Heart right ventricle (tissue), 16 donors: Measurements from ENCODE around the gene ESYT2. TPM values are rescaled to one million over a fixed set of nuclear protein-coding genes. Genes with fewer than 3 reads are reported as not detected.

Experiments
- ATAC-seq, 8 donors: fragments of 200-7000 bp; cut with Tn5 transposase; one replicate each; pipeline ENCODE4 v1.9.1; 2020; ENCODE audit warnings: mild to moderate bottlenecking in 8 of 8, moderate library complexity in 8 of 8, moderate number of reproducible peaks in 1 of 8
- DNase-seq, 2 donors: peaks; one replicate each; pipeline ENCODE4 v3.0.0-alpha.2; 2020
- H3K27ac ChIP-seq, 10 donors: fragments of 200-600 bp; sonication (generic) in 2 of 10; one replicate each; pipeline versions ENCODE4 v1.5.0 to v1.8.0; 2020 to 2022; ENCODE audit warnings: mild to moderate bottlenecking in 3 of 10
- H3K27me3 ChIP-seq, 7 donors: fragments of 200-600 bp; one replicate each; pipeline ENCODE4 v1.8.0; 2021 to 2022; ENCODE audit warnings: mild to moderate bottlenecking in 2 of 7
- H3K36me3 ChIP-seq, 9 donors: fragments of 200-600 bp; sonication (generic) in 1 of 9; one replicate each; pipeline versions ENCODE4 v1.5.0 to v1.8.0; 2020 to 2022; ENCODE audit warnings: mild to moderate bottlenecking in 2 of 9
- H3K4me1 ChIP-seq, 9 donors: fragments of 200-600 bp; sonication (generic) in 1 of 9; one replicate each; pipeline versions ENCODE4 v1.5.0 to v1.8.0; 2020 to 2022; ENCODE audit warnings: mild to moderate bottlenecking in 4 of 9
- H3K4me3 ChIP-seq, 10 donors: fragments of 200-600 bp; sonication (generic) in 2 of 10; one replicate each; pipeline versions ENCODE4 v1.5.0 to v1.8.0; 2020 to 2022; ENCODE audit warnings: mild to moderate bottlenecking in 7 of 10, moderate library complexity in 2 of 10
- H3K9me3 ChIP-seq, 11 donors: fragments of 200-600 bp in 10 of 11; sonication (generic) in 2 of 11; one replicate each; pipeline versions ENCODE4 v1.5.0 to v1.8.0; 2013 to 2022; ENCODE audit warnings: mild to moderate bottlenecking in 2 of 11, control low read depth in 1 of 11, moderate library complexity in 1 of 11
- WGBS, 2 donors: extraction: QIAGEN DNeasy Blood & Tissue Kit; methylation state at CpG; one replicate each; pipeline ENCODE4 v1.1.7; 2013; ENCODE audit warnings: inconsistent platforms in 1 of 2; 5-methylcytosine and 5-hydroxymethylcytosine counted together
- intact Hi-C, 10 donors: fragments of 100-400 bp; cut with DNase I; formaldehyde crosslinking; loops; one replicate each; pipeline versions ENCODE4 v1.11.1 to v1.14.2; 2022
- polyA plus RNA-seq, 2 donors: library from polyadenylated mRNA; stranded (reverse); fragments of 200-250 nt; gene quantifications; one replicate each; pipeline ENCODE4 v1.2.3, GENCODE V29; 2013
- total RNA-seq, 10 donors: library from RNA; stranded (reverse); fragmentation: NEBNext Ultra II Directional in 3 of 10; extraction: Animal tissue kit (Norgen Biotek cat#: 25700) in 3 of 10; gene quantifications; one replicate each; pipeline versions ENCODE4 v1.2.1 to v1.2.4, GENCODE V29; 2021 to 2023
- TF ChIP-seq, protein P1 (sequence below), 9 donors: fragments of 200-600 bp; sonication (generic) in 2 of 9; IDR thresholded peaks; one replicate each; pipeline versions ENCODE4 v1.5.0 to v1.8.0; 2021 to 2022; ENCODE audit warnings: antibody characterized with exemption in 9 of 9, mild to moderate bottlenecking in 5 of 9, moderate library complexity in 1 of 9
- donor health status: Arrhythmogenic right ventricular cardiomyopathy.
- donor health status: ischemic (EF 13 %, LVEDD 7.1; RV severe dilation, severe dysfunction).
- donor health status: healthy with polysubstance abuse.
- donor health status: DM: no; HTN: yes; CAD: no.
- donor health status: DM: no; HTN: no; CAD: no.
- donor health status: ischemic (EF 25% LVEDD 6.9; RV normal size, moderate dysfunction).
- donor health status: ischemic (EF 25% LVEDD 5.7; RV mildly dilated, moderate dysfunction).
- donor health status: healthy.
- donor health status: DM: yes; HTN: yes; CAD: no.
- donor health status: Ischemic cardiomyopathy.
- donor health status: ischemic (EF 35%, LVEDD 5.7; RV mildly dilated, moderate dysfunction).
- donor health status: nonischemic (EF 11% LVEDD 7.7; RV severe dilation, severe dysfunction).
- donor health status: DM: yes; HTN: yes; CAD: no.
- donor health status: PGD.
- donor health status: ischemic (EF 29% LVEDD 5.4; RV normal size, mild dysfunction).
- donor health status: nonischemic (EF 23%, LVEDD 6.1; RV moderate dilation, normal function).

Gene ESYT2
- total and polyA plus RNA-seq, 12 donors = 18.9 to 79.2 (median 48.7) TPM

DNA sequence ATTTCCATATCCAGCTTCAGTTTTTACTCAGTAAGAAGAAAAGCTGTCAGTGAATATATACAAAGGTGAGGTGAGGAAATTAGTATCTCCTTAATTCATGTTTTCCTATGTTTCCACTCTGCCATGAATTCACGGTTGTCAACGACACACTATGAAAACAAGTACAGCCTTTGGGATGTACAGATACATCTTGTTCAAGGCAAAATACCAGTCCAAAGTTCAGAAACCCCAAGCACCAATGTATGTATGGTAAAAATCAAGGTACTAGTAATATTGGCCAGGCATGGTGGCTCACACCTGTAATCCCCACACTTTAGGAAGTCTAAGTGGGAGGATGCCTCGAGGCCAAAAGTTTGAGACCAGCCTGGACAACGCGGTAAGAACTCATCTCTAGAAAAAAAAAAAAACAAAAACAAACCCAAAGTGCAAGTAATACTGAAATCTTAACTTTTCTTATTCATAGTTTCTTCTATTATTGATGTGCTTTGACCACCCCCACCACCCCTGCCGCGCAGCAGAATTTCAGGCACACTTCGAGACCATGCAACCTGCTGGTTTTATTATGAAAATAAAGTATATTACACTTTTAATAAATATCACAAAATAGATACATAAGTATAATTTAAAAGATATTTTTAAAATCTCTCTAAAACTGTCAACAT lies 3.5 kb downstream of the ESYT2 start:
- no peaks in the 10 kb centered on the region for H3K27me3 ChIP-seq
- peak overlapping the region in 3 of 10 donors; percentile 19 to 35 (median 26) for H3K27ac ChIP-seq
- WGBS, 2 donors = 92 to 95% methylated on average over 8 of the region's 8 CpGs
- no peak for DNase-seq
- H3K36me3 ChIP-seq = peaks cover 0 to 15% (median 0%) of the 10 kb centered on the region in 9 donors
- H3K4me1 ChIP-seq = peaks cover under 1 to 75% (median 54%) of the 10 kb centered on the region in 9 donors
- H3K4me3 ChIP-seq = no peak overlapping the region
- intact Hi-C loops = loop anchor here in 5 of 10 donors (5.0 kb wide), 4 partner anchors 37 to 118 kb away; no protein-coding TSS in a partner anchor
- H3K9me3 ChIP-seq = no peaks in the 10 kb centered on the region
- no peak for ATAC-seq
- TF ChIP-seq, protein P1, sequence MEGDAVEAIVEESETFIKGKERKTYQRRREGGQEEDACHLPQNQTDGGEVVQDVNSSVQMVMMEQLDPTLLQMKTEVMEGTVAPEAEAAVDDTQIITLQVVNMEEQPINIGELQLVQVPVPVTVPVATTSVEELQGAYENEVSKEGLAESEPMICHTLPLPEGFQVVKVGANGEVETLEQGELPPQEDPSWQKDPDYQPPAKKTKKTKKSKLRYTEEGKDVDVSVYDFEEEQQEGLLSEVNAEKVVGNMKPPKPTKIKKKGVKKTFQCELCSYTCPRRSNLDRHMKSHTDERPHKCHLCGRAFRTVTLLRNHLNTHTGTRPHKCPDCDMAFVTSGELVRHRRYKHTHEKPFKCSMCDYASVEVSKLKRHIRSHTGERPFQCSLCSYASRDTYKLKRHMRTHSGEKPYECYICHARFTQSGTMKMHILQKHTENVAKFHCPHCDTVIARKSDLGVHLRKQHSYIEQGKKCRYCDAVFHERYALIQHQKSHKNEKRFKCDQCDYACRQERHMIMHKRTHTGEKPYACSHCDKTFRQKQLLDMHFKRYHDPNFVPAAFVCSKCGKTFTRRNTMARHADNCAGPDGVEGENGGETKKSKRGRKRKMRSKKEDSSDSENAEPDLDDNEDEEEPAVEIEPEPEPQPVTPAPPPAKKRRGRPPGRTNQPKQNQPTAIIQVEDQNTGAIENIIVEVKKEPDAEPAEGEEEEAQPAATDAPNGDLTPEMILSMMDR (IDR thresholded peaks at IDR 0.05) = no peak

DNA sequence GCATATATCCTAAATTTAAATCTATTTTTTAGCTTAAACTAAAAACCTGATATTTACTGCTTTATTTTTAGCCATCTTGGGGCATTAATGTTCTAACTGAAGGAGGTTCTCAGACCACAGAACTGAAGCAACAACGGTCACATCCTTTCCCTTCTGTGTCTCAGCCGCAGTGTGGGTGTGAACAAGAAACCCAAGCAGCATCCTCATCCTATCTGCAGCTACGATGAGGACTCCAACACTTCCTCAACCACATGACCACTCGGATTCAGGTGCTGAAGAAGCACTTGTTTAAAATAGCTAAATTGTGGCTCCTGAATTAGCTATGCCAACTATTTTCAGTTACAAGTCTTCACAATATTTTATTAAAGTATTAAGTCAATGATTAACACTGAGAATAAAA lies 5.3 kb downstream of the ESYT2 start:
- TF ChIP-seq, protein P1 (IDR thresholded peaks at IDR 0.05) = no peak
- intact Hi-C loops = no loop called here
- peaks cover 10 to 86% (median 64%) of the 10 kb centered on the region in 9 donors for H3K4me1 ChIP-seq

DNA sequence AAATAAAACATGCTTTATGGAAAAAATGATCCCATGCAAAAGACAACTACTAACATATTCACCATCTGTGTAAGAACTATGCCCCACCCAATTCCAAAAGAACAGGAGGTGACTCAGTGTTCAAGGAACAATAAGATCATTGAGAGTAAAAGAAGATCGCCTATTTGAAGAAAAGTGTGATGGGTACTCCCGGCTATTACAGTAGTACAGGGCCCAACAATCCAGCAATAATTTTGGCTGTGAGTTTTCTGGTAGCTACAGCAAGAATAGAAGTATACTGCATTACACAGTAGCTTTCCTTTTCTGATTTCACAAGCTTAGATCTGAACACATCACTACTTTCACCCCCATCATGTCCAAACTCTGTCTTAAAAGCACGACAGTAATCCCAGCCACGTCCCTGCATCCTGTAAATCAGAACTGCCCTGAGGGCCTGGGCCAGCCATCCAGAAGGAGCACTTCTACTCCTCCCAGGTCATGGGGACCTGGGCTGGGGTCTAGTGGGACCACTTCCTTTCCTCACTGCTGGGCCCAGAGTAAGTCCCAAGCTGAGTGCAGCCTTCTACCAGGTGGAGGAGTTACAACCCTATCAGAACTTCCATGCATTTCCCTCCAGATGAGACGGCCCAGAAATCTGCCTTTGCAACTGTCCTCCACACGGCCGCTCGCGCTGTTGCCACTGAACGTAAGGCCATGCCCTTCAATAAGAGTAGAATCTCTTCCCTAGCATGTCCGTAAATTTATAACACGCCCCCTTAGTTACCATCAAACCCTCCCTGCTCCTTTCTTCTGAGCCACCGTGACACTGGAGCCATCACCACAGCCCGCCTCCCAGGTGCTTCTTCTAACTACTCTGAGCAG lies 7.9 kb downstream of the ESYT2 start:
- intact Hi-C loops = no loop called here
- DNase-seq (no peak), ATAC-seq (peak in 7 of 8 donors; percentile 11 to 65 (median 46))
- TF ChIP-seq, protein P1 (IDR thresholded peaks at IDR 0.05) = no peak
- 48 to 60% methylated on average over 14 of the region's 14 CpGs for WGBS, 2 donors
- Histone ChIP-seq H3K27ac (peak overlapping the region; percentile 66 to 94 (median 92)), H3K27me3 (no peaks in the 10 kb centered on the region), H3K36me3 (peaks cover 0 to 8% (median 0%) of the 10 kb centered on the region in 9 donors), H3K4me1 (peaks cover 22 to 98% (median 77%) of the 10 kb centered on the region in 9 donors), H3K4me3 (peak overlapping the region in 4 of 10 donors; percentile 1 to 16 (median 10)), H3K9me3 (no peaks in the 10 kb centered on the region)

More for the DNA sequence above, 5.3 kb downstream of the ESYT2 start:
- Histone ChIP-seq H3K27ac (peak overlapping the region in 4 of 10 donors; percentile 8 to 73 (median 30)), H3K27me3 (no peaks in the 10 kb centered on the region), H3K9me3 (no peaks in the 10 kb centered on the region), H3K36me3 (peaks cover 0 to 15% (median 0%) of the 10 kb centered on the region in 9 donors), H3K4me3 (no peak overlapping the region)
- WGBS, 2 donors = 14 to 28% methylated on average over 4 of the region's 4 CpGs
- ATAC-seq = no peak
- no peak for DNase-seq

DNA sequence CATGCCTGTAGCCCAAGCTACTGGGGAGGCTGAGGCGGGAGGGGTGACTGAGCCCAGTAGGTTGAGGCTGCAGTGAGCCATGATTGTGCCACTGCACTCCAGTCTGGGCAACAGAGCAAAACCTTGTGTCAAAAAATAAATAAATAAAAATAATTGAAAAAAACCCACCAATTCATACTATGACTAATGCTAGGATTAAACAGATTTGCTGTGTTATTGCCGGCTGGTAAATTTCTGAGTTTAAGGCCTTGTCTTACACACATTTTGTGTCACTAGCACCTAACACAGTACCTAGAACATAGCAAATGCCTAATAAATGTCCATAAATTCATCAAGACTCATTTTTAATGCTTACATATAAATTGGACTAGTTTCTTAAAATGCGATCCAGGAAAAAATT lies 8.7 kb downstream of the ESYT2 start:
- peaks cover 0 to under 1% (median 0%) of the 10 kb centered on the region in 9 donors for H3K36me3 ChIP-seq
- H3K4me1 ChIP-seq = peaks cover 24 to 98% (median 84%) of the 10 kb centered on the region in 9 donors
- 83% methylated on average over 3 of the region's 3 CpGs for WGBS, 2 donors
- no peaks in the 10 kb centered on the region for H3K27me3 ChIP-seq
- intact Hi-C loops = no loop called here
- H3K9me3 ChIP-seq = no peaks in the 10 kb centered on the region
- H3K27ac ChIP-seq = peak overlapping the region; percentile 59 to 94 (median 92)
- ATAC-seq (no peak), DNase-seq (no peak)
- peak overlapping the region in 2 of 10 donors; percentile 5 to 15 for H3K4me3 ChIP-seq
- TF ChIP-seq, protein P1 (IDR thresholded peaks at IDR 0.05) = no peak
